DND-41 (cell line): ENCODE data around the gene CRIP1.

Source experiments
- ATAC-seq: fragments of 200-7000 bp; cut with Tn5 transposase; 3 replicates; pipeline ENCODE4 v1.9.1; 2021; ENCODE audit warnings: low read depth; ENCODE audit not compliant: insufficient read depth
- DNase-seq: peaks from one replicate; pipeline ENCODE4 v3.0.0-alpha.2; 2020
- H2AFZ ChIP-seq: 2 replicates; pipeline ENCODE4 v1.6.0; 2012; ENCODE audit warnings: low read depth, low read length
- H3K27ac ChIP-seq: 2 replicates; pipeline ENCODE4 v1.5.1; 2012; ENCODE audit warnings: low read length, inconsistent platforms
- H3K27me3 ChIP-seq: fragments of 200-600 bp; sonication (generic); 2 replicates; pipeline ENCODE4 v1.6.0; 2012; ENCODE audit warnings: low read length, mild to moderate bottlenecking, inconsistent platforms; ENCODE audit not compliant: insufficient read depth, poor library complexity
- H3K36me3 ChIP-seq: 2 replicates; pipeline ENCODE4 v1.5.1; 2012; ENCODE audit warnings: low read length, inconsistent platforms; ENCODE audit not compliant: insufficient read depth
- H3K4me1 ChIP-seq: 2 replicates; pipeline ENCODE4 v1.5.1; 2012; ENCODE audit warnings: mild to moderate bottlenecking, low read length; ENCODE audit not compliant: insufficient read depth
- H3K4me2 ChIP-seq: 2 replicates; pipeline ENCODE4 v1.6.0; 2012; ENCODE audit warnings: mild to moderate bottlenecking, moderate library complexity, low read length, inconsistent platforms; ENCODE audit not compliant: insufficient read depth
- H3K4me3 ChIP-seq, 2 experiments: fragments of 200-600 bp in 1 of 2; shearing (Covaris generic) in 1 of 2; 2 replicates each; pipeline ENCODE4 v1.5.1; 2012 to 2016; ENCODE audit warnings: inconsistent platforms in 2 of 2, low read length in 2 of 2, mild to moderate bottlenecking in 2 of 2, low read depth in 1 of 2, moderate library complexity in 1 of 2
- H3K79me2 ChIP-seq: 2 replicates; pipeline ENCODE4 v1.6.0; 2012; ENCODE audit warnings: low read length, inconsistent platforms; ENCODE audit not compliant: insufficient read depth
- H3K9ac ChIP-seq: 2 replicates; pipeline ENCODE4 v1.6.0; 2012; ENCODE audit warnings: low read depth, mild to moderate bottlenecking, inconsistent platforms, low read length, moderate library complexity
- H3K9me3 ChIP-seq: 2 replicates; pipeline ENCODE4 v1.5.1; 2012; ENCODE audit warnings: low read length, moderate library complexity, mild to moderate bottlenecking, inconsistent platforms; ENCODE audit not compliant: insufficient read depth, severe bottlenecking
- H4K20me1 ChIP-seq: 2 replicates; pipeline ENCODE4 v1.6.0; 2012; ENCODE audit warnings: low read length; ENCODE audit not compliant: insufficient read depth
- CTCF ChIP-seq: IDR thresholded peaks from 2 replicates; pipeline ENCODE4 v1.5.1; 2012; ENCODE audit warnings: borderline replicate concordance, low read length, moderate library complexity, mild to moderate bottlenecking; ENCODE audit not compliant: poor library complexity, severe bottlenecking; ENCODE audit errors: extremely low read depth
- EZH2 ChIP-seq: IDR thresholded peaks from 3 replicates; pipeline ENCODE4 v1.6.1; 2012; ENCODE audit warnings: borderline replicate concordance, low read depth, mild to moderate bottlenecking, moderate library complexity, low read length, inconsistent platforms; ENCODE audit not compliant: severe bottlenecking

Gene CRIP1

GRCh38 chr14:105531894-105532623 is 45.4 kb downstream of the CRIP1 start:
- TF ChIP-seq CTCF (no peak), EZH2 (no peak)
- DNase-seq: no peak
- ATAC-seq: no peak
- Histone ChIP-seq H2AFZ (no peak overlapping the region), H3K27me3 (no peaks in the 10 kb centered on the region), H3K27ac (no peak overlapping the region), H3K4me3 (no peak overlapping the region), H3K9ac (no peak overlapping the region), H3K9me3 (no peaks in the 10 kb centered on the region), H3K4me1 (peaks cover 12% of the 10 kb centered on the region), H3K4me2 (no peak overlapping the region), H3K79me2 (no peaks in the 10 kb centered on the region), H3K36me3 (no peaks in the 10 kb centered on the region), H4K20me1 (no peaks in the 10 kb centered on the region)

GRCh38 chr14:105532735-105533141 is 46.1 kb downstream of the CRIP1 start:
- no peaks in the 10 kb centered on the region for H3K27me3 ChIP-seq

GRCh38 chr14:105533391-105533790 is 46.7 kb downstream of the CRIP1 start:
- TF ChIP-seq EZH2: no peak
- no peak for TF ChIP-seq CTCF
- H3K27me3 ChIP-seq: no peaks in the 10 kb centered on the region
- peaks cover 3% of the 10 kb centered on the region; the same call in 1 of the 2 replicates for H4K20me1 ChIP-seq
- H3K9me3 ChIP-seq: no peaks in the 10 kb centered on the region
- no peaks in the 10 kb centered on the region for H3K36me3 ChIP-seq
- peaks cover 10% of the 10 kb centered on the region for H3K4me1 ChIP-seq
- no peak overlapping the region for H3K9ac ChIP-seq
- no peak for DNase-seq
- H2AFZ ChIP-seq: no peak overlapping the region
- no peak for ATAC-seq
- H3K27ac ChIP-seq: no peak overlapping the region
- no peak overlapping the region for H3K4me3 ChIP-seq
- H3K4me2 ChIP-seq: no peak overlapping the region
- no peaks in the 10 kb centered on the region for H3K79me2 ChIP-seq

More at GRCh38 chr14:105532735-105533141, 46.1 kb downstream of the CRIP1 start:
- Histone ChIP-seq H3K79me2 (no peaks in the 10 kb centered on the region), H2AFZ (no peak overlapping the region), H3K4me2 (no peak overlapping the region), H3K9me3 (no peaks in the 10 kb centered on the region), H3K36me3 (no peaks in the 10 kb centered on the region), H3K27ac (no peak overlapping the region), H3K4me1 (peaks cover 12% of the 10 kb centered on the region), H4K20me1 (peaks cover 2% of the 10 kb centered on the region; the same call in 1 of the 2 replicates), H3K4me3 (no peak overlapping the region), H3K9ac (no peak overlapping the region)
- ATAC-seq (0 out of 3 replicates have a peak, but pooled peaks have one; percentile 22), DNase-seq (no peak)
- TF ChIP-seq EZH2 (no peak), CTCF (peak; percentile 10)
